Measurements from ENCODE around the gene SBK2.
"Not testable (repeated sequence)": the region's sequence is repeated elsewhere in the genome, so short reads cannot be mapped to it uniquely, and the experiment has no call there.

Gene SBK2

DNA sequence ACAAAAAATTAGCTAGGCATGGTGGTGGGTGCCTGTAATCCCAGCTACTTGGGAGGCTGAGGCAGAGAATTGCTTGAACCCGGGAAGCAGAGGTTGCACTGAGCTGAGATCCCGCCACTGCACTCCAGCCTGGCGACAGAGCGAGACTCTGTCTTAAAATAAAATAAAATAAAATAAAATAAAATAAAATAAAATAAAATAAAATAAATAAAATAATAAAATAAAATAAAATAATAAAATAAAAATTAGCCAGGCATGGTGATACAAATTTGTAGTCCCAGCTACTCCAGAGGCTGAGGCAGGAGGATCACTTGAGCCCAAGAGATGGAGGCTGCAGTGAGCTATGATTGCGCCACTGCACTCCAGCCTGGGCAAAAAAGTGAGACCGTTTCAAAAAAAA, 37.0 kb upstream of the SBK2 start:
- H3K27me3 Mint-ChIP-seq, H3K27ac Mint-ChIP-seq, ATAC-seq, H3K4me3 Mint-ChIP-seq, H3K9me3 Mint-ChIP-seq, DNase-seq, H3K4me1 Mint-ChIP-seq: not testable (repeated sequence)
- H3K36me3 Mint-ChIP-seq (ENCODE audit: low read depth): peaks cover 12% of the 10 kb centered on the region

GRCh38 chr19:55569477-55569876, 32.5 kb upstream of the SBK2 start:
- H3K9me3 Mint-ChIP-seq; H3K27ac Mint-ChIP-seq; DNase-seq; H3K4me3 Mint-ChIP-seq; ATAC-seq; H3K36me3 Mint-ChIP-seq (ENCODE audit: low read depth); H3K27me3 Mint-ChIP-seq; H3K4me1 Mint-ChIP-seq: not testable (repeated sequence)

GRCh38 chr19:55567708-55568328, 30.9 kb upstream of the SBK2 start:
- H3K9me3 Mint-ChIP-seq: no peaks in the 10 kb centered on the region
- H3K36me3 Mint-ChIP-seq (ENCODE audit: low read depth): no peaks in the 10 kb centered on the region
- ATAC-seq: no peak
- H3K27ac Mint-ChIP-seq: no peak overlapping the region
- DNase-seq: no peak
- H3K4me3 Mint-ChIP-seq: no peak overlapping the region
- H3K27me3 Mint-ChIP-seq: peaks cover 6% of the 10 kb centered on the region
- H3K4me1 Mint-ChIP-seq: no peaks in the 10 kb centered on the region

DNA sequence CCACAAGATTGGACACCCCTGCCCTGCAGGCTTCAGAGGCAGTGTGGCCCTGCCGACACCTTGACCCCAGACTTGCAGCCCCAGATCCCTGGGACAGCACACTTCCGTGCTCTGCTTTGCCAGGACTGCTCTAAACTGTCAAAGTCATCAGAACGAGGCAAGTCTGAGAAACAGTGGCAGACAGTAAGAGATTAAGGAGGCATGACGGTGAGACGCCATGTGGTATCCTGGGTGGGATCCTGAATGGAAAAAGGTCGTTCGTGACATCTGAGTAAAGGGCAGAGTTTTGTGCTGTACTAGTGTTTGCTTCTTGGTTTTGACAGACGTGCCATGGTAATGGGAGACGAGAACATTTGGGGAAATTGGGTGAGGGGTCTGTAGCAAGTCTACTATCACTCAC, 29.9 kb upstream of the SBK2 start:
- no peak for ATAC-seq
- Mint-ChIP-seq H3K27ac (no peak overlapping the region), H3K36me3 (ENCODE audit: low read depth) (no peaks in the 10 kb centered on the region)

GRCh38 chr19:55563261-55563690, 26.3 kb upstream of the SBK2 start:
- no peak overlapping the region for H3K4me3 Mint-ChIP-seq
- H3K27me3 Mint-ChIP-seq: peaks cover 13% of the 10 kb centered on the region
- H3K9me3 Mint-ChIP-seq: peaks cover 5% of the 10 kb centered on the region
- DNase-seq: no peak
- no peaks in the 10 kb centered on the region for H3K36me3 Mint-ChIP-seq (ENCODE audit: low read depth)
- ATAC-seq: no peak
- H3K4me1 Mint-ChIP-seq: no peaks in the 10 kb centered on the region
- H3K27ac Mint-ChIP-seq: no peak overlapping the region

More for the DNA sequence above, 29.9 kb upstream of the SBK2 start:
- H3K4me3 Mint-ChIP-seq: no peak overlapping the region
- H3K4me1 Mint-ChIP-seq: no peaks in the 10 kb centered on the region
- H3K27me3 Mint-ChIP-seq: peaks cover 6% of the 10 kb centered on the region
- DNase-seq: no peak
- H3K9me3 Mint-ChIP-seq: no peaks in the 10 kb centered on the region

- ATAC-seq (no peak), DNase-seq (no peak)
- Mint-ChIP-seq H3K27me3 (peaks cover 7% of the 10 kb centered on the region), H3K36me3 (ENCODE audit: low read depth) (no peaks in the 10 kb centered on the region), H3K4me3 (no peak overlapping the region), H3K27ac (no peak overlapping the region), H3K4me1 (no peaks in the 10 kb centered on the region), H3K9me3 (peaks cover 5% of the 10 kb centered on the region)
Measured at GRCh38 chr19:55559684-55560083, 22.8 kb upstream of the SBK2 start.

DNA sequence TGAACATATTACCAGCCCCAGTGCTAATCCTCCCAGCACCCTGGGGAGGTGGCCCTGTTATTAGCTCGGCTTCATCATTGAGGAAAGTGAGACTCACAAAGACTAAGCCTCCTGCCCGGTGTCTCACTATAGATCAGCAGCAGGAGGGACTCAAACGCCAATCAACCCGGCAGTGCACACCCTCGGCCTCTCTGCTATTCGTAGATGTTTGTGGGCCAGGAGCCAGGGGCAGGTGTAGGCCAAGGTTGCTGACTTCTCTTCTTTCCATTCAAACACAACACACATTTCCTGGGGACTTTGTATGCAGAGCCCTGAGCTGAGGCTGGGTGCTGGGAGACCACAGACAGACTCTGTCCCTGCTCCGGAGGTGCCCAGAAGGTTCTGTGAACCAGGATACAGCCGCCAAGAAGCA, 17.8 kb upstream of the SBK2 start:
- Mint-ChIP-seq H3K4me1 (no peaks in the 10 kb centered on the region), H3K9me3 (no peaks in the 10 kb centered on the region), H3K27me3 (peaks cover 3% of the 10 kb centered on the region), H3K36me3 (ENCODE audit: low read depth) (no peaks in the 10 kb centered on the region), H3K4me3 (no peak overlapping the region), H3K27ac (no peak overlapping the region)
- DNase-seq (no peak), ATAC-seq (no peak)

DNA sequence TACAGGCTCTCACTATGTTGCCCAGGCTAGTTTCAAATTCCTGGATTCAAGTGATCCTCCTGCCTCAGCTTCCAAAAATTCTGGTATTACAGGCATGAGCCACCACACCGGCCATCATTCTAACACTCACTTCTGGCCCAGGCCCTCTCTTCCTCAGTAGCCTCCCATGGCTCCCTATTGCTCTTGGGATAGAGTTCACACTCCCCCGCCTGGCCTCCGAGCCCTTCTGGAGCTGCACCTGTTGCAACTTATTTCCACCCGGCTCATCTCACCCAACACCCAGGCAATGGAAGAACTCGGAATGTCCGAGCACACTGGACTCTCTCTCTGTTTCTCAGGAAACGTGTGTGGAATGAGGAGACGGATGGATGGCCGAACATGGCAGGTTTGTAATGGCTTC, 17.4 kb upstream of the SBK2 start:
- Mint-ChIP-seq H3K27me3 (peaks cover 3% of the 10 kb centered on the region), H3K4me3 (no peak overlapping the region), H3K9me3 (no peaks in the 10 kb centered on the region), H3K27ac (no peak overlapping the region), H3K36me3 (ENCODE audit: low read depth) (no peaks in the 10 kb centered on the region), H3K4me1 (no peaks in the 10 kb centered on the region)
- DNase-seq (no peak), ATAC-seq (no peak)

GRCh38 chr19:55553217-55554182, 16.6 kb upstream of the SBK2 start:
- Mint-ChIP-seq H3K27me3 (peaks cover 3% of the 10 kb centered on the region), H3K36me3 (ENCODE audit: low read depth) (no peaks in the 10 kb centered on the region), H3K27ac (no peak overlapping the region), H3K4me3 (no peak overlapping the region), H3K9me3 (no peaks in the 10 kb centered on the region), H3K4me1 (no peaks in the 10 kb centered on the region)
- ATAC-seq (no peak), DNase-seq (no peak)

DNA sequence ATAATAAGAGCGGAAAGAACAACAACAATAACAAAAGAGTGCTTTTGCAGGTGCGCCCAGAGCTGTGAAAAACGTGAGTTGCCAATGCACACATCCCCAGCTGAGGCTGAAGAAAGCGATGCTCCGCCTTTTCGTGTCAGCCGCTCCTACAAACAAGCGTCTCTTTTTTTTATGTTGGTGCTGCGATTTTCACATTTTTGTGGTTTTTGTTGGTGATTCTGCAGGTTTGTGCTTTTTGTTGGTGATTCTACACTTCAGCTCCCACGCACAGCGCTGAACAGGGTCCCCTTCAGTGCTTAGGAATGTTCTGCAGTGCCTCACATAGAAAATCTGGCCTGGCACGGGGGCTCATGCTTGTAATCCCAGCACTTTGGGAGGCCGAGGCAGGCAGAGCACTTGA, 15.7 kb upstream of the SBK2 start:
- no peak for DNase-seq
- H3K27me3 Mint-ChIP-seq: peaks cover 12% of the 10 kb centered on the region
- no peaks in the 10 kb centered on the region for H3K9me3 Mint-ChIP-seq
- H3K27ac Mint-ChIP-seq: no peak overlapping the region
- no peak overlapping the region for H3K4me3 Mint-ChIP-seq
- no peak for ATAC-seq
- H3K36me3 Mint-ChIP-seq (ENCODE audit: low read depth): no peaks in the 10 kb centered on the region
- no peaks in the 10 kb centered on the region for H3K4me1 Mint-ChIP-seq

DNA sequence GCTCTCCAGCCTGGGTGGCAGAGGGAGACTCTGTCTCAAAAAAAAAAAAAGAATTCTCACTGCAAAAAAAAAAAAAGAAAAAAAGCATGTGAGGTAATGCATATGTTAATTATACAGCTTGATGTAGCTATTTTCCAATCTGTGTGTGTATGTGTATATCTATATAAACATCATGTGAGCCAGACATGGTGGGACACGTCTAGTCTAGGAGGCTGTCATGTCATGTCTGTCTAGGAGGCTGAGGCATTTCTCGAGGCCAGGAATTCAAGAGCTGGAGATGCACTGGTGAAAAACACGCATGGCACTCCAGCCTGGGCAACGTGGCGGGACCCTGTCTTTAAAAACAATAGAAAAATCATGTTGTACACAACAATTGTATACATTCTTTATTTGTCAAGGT, 15.3 kb upstream of the SBK2 start:
- no peak for ATAC-seq
- no peak overlapping the region for H3K27ac Mint-ChIP-seq
- H3K27me3 Mint-ChIP-seq: peaks cover 15% of the 10 kb centered on the region
- H3K9me3 Mint-ChIP-seq: no peaks in the 10 kb centered on the region
- no peak overlapping the region for H3K4me3 Mint-ChIP-seq
- no peaks in the 10 kb centered on the region for H3K36me3 Mint-ChIP-seq (ENCODE audit: low read depth)
- H3K4me1 Mint-ChIP-seq: peaks cover 2% of the 10 kb centered on the region
- no peak for DNase-seq

- Mint-ChIP-seq H3K36me3 (ENCODE audit: low read depth) (no peaks in the 10 kb centered on the region), H3K4me1 (peaks cover 3% of the 10 kb centered on the region), H3K27me3 (peaks cover 21% of the 10 kb centered on the region), H3K9me3 (no peaks in the 10 kb centered on the region), H3K27ac (no peak overlapping the region), H3K4me3 (no peak overlapping the region)
- ATAC-seq (no peak), DNase-seq (no peak)
Measured at GRCh38 chr19:55550321-55550650, 13.4 kb upstream of the SBK2 start.

- no peak for DNase-seq
Measured at GRCh38 chr19:55549500-55550320, 12.8 kb upstream of the SBK2 start.

GRCh38 chr19:55546822-55547614, 10.1 kb upstream of the SBK2 start:
- ATAC-seq: no peak
- Mint-ChIP-seq H3K4me3 (no peak overlapping the region), H3K27me3 (peaks cover 18% of the 10 kb centered on the region), H3K36me3 (ENCODE audit: low read depth) (no peaks in the 10 kb centered on the region), H3K4me1 (peaks cover 3% of the 10 kb centered on the region), H3K27ac (no peak overlapping the region), H3K9me3 (no peaks in the 10 kb centered on the region)
- no peak for DNase-seq

More at GRCh38 chr19:55549500-55550320, 12.8 kb upstream of the SBK2 start:
- Mint-ChIP-seq H3K27me3 (peaks cover 21% of the 10 kb centered on the region), H3K4me3 (no peak overlapping the region), H3K9me3 (no peaks in the 10 kb centered on the region), H3K27ac (no peak overlapping the region), H3K36me3 (ENCODE audit: low read depth) (no peaks in the 10 kb centered on the region), H3K4me1 (peaks cover 3% of the 10 kb centered on the region)
- ATAC-seq: no peak

Data from activated naive CD8-positive, alpha-beta T cell treated with anti-CD3 and anti-CD28 coated beads, Interleukin-2, amount 50 U/mL, for 24 hours (primary cell).